Diencephalon (tissue), 1 donor: Measurements from ENCODE around the gene HSD17B3. TPM values are rescaled to one million over a fixed set of nuclear protein-coding genes. Genes with fewer than 3 reads are reported as not detected.

ENCODE experiments used
- small RNA-seq: library from RNA; depleted of rRNA; stranded (forward); fragments of <200 nt; gene quantifications from one replicate; pipeline ENCODE3, GENCODE V24; 2014
- total RNA-seq: library from RNA; depleted of rRNA; stranded (reverse); fragments of >200 nt; gene quantifications from one replicate; pipeline ENCODE4 v1.2.3, GENCODE V29; 2014

The HSD17B3 gene
- not detected for total RNA-seq

GRCh38 chr9:96302021-96302420 is at the start of gene HSD17B3:
Gene HSD17B3 (minus strand): TSS chr9:96302176. CDS start chr9:96302104, 72 bp downstream.

Small RNA genes lying within 50 kb of the gene (small RNA-seq; reads per million reads assigned to genes)
- gene RNU6-1160P: not detected

Other genes starting within 250 kb of the HSD17B3 start
- 3.5 TPM for gene SLC35D2, start 81.5 kb upstream of the HSD17B3 start, total RNA-seq
- gene ZNF367, start 116.2 kb upstream of the HSD17B3 start, total RNA-seq: 6.2 TPM
- 19.4 TPM for gene HABP4, start 148.0 kb upstream of the HSD17B3 start, total RNA-seq